HCEC 1CT (cell line): ENCODE data around the gene EXT2.

ENCODE experiments used
- DNase-seq: peaks from one replicate; pipeline ENCODE4 v3.0.0-alpha.2; 2017

The EXT2 gene

GRCh38 chr11:44208976-44209603, 113.6 kb downstream of the EXT2 start:
- DNase-seq: peak; percentile 18

DNA sequence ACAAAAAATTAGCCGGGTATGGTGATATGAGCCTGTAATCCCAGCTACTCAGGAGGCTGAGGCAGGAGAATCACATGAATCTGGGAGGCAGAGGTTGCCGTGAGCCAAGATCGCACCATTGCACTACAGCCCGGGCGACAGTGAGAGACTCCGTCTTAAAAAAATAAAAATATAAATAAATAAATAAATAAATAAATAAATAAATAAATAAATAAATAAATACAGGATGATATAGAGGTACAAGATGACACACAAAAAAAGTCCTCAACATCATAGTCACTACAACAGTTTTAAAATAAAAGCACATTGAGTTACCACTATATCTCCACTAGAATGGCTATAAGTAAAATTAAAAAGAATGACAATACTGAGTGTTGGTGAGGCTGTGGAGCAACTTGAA, 116.7 kb downstream of the EXT2 start:
- no peak for DNase-seq

DNA sequence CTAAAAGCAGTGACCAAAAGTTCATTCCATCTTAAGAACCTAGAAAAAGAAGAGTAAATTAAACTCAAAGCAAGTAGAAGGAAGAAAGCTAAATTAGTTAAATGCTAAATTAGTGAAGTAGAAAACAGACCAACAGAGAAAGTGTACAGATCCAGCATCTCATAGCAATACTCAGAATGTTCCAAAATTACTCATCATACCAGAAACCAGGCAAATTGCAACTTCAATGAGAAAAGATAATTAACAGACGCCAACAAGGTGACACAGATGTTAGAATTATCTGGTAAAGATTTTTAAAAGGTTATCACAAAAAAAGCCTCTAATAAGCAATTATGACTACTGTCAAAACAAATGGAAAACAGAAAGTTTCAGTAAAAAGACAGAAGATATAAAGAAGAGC, 117.7 kb downstream of the EXT2 start:
- no peak for DNase-seq

DNA sequence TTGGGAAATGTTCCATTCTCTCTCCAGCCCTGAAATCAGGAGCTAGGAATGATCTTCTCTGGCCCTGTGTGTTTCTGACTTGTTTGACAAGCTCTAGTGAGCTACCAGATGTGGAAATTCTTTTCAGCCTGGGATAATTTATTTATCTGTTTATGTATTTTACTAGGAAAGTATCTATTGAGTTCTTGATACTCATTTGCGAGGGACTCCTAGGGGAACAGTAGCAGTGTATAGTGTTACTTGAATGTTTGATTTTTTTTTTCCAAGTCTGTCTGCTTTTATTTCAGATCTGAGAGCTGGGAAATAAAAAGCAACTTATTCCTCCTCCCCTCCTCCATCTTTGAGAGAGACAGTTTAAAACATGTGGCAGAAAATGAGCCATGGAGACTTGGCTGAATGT, 122.0 kb downstream of the EXT2 start:
- no peak for DNase-seq

- DNase-seq: no peak
Measured at GRCh38 chr11:44219830-44220796, 124.6 kb downstream of the EXT2 start.

DNA sequence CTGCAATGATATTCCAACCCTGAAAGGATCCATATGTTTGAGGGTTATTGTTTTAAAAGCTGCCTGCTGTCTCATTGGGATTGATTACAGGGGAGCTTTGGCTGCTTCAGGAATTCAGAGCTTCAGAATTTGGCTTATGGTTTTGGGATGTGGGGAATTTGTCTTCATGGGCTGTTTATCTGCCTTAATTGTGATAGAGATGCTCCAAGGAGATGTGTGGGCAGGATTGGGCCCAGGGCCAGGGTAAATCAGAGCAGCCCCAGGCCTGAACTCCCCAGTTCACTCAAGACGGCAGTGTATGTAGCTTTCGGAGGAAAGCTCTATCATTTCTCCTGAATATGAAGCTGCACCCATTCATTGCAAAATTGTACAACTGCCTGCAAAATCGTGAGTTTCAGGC, 126.0 kb downstream of the EXT2 start:
- DNase-seq: no peak

DNA sequence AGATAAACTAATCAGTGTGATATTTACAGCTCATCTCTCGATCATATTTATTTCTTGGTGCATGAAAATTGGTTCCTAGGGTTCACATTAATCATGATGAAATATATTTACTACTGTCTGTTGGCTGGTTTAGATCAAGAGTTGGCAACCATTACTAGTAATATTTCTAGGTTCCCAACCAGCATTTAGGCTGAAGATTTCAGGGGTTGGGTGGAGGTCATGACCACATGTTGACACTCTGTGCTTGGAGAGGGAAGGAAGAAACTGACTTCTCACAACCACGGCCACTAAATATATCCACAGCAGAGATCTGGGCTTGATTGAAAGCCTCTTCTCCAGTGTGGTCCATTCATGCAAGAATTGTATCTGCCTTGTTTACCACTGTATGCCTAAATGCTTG, 126.5 kb downstream of the EXT2 start:
- DNase-seq: no peak

GRCh38 chr11:44223238-44223637, 127.8 kb downstream of the EXT2 start:
- peak; percentile 42 for DNase-seq

- DNase-seq: no peak
Measured at GRCh38 chr11:44224867-44225501, 129.5 kb downstream of the EXT2 start.

- DNase-seq: no peak
Measured at GRCh38 chr11:44226490-44226889, 131.0 kb downstream of the EXT2 start.

DNA sequence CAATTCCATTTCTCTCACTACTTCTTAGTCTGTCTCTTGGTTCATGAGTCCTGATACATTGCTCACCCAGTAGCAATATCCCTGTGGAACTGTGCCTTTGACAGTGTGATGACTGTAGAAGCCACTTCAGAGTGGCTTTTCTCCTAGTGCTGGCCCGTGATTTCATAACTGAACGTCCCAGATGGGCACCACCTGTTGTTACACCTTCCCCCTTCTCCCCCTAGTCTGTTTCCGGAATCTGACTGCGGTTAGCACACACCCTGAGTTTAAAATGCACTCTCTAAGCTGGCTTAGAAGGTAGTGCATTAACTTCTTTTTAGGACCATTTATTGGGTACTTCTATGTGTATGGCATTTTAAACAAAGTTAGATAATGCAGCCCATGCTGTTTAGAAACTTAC, 131.5 kb downstream of the EXT2 start:
- no peak for DNase-seq

DNA sequence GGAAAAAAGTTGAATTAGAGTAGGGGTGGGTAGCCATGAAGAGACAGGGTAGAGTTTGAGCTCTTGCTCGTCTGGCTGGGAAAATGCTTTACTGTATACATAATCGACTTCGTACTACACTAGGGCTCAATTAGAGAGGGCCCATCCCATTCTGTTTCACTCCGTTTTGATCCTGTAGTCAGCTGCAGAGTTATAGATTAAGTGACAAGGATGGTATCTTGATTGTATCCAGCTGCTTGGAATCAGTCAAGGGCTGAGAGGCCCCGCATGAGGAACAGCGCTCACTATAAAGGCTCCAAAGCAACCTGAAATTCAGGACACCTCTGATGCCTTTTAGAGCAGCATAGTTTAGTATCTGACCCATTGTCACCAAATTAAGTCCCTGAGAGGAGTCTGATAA, 132.9 kb downstream of the EXT2 start:
- DNase-seq: no peak

DNA sequence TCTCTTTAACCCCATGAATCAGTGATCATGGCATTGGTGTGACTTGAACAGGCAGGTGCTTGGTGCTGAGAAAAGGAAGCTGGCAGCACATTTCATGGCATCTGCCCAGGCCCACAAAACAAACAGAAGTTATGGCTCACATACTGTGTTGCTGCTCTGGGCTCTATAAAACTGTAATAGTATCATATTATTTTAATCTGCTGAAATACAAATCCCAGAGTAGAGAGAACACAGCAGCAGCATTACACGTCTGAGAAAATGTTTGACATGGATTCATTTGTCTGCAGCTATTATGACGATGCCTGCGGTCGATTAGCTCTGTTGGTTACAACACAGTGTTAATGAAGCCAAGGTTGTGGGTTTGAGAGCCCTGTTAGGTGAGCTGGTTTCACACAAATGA, 133.6 kb downstream of the EXT2 start:
- DNase-seq: no peak

DNA sequence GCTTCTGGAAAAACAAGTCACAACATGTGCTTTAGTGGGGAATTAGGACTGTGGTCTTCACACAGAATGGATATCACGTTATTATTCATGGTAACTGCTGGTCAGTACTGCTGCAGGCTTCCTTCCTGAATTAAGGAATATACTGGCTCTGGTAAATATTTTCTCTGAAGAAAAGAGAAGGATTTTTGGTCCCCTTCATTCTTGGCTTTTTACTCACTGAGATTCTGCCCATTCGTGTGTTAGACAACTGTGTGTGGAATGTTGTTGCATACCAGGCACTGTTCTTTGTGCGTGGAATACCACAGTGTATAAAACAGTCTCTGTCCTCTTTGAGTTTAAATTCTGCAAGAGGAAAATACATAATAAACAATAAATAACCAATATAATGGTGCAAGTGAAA, 134.1 kb downstream of the EXT2 start:
- no peak for DNase-seq

DNA sequence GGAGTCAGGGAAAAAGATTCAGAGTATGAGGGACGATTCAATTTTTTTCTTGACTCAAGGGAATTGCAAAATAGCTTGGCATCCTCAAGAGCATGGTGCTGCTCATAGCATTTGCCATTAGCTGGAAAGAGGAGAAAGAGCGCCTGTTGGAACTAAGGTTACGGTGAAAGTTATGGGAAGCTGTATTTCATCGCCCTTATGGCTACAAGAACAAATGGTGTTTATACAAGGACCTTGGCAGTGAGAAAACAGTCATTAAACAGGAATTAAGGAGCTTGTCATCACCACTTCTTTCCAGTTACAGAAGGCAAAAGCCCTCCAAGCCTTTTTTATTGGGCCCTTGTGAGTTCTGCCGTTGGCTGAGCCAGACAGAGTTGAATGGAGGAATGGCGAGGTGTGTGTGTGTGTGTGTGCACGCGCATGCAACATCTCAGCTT, 140.3 kb downstream of the EXT2 start:
- DNase-seq: no peak

- DNase-seq: no peak
Measured at GRCh38 chr11:44236296-44236695, 140.8 kb downstream of the EXT2 start.

- DNase-seq: no peak
Measured at GRCh38 chr11:44237156-44237555, 141.7 kb downstream of the EXT2 start.

- no peak for DNase-seq
Measured at GRCh38 chr11:44241851-44242250, 146.4 kb downstream of the EXT2 start.

GRCh38 chr11:44243086-44243485, 147.6 kb downstream of the EXT2 start:
- DNase-seq: no peak

DNA sequence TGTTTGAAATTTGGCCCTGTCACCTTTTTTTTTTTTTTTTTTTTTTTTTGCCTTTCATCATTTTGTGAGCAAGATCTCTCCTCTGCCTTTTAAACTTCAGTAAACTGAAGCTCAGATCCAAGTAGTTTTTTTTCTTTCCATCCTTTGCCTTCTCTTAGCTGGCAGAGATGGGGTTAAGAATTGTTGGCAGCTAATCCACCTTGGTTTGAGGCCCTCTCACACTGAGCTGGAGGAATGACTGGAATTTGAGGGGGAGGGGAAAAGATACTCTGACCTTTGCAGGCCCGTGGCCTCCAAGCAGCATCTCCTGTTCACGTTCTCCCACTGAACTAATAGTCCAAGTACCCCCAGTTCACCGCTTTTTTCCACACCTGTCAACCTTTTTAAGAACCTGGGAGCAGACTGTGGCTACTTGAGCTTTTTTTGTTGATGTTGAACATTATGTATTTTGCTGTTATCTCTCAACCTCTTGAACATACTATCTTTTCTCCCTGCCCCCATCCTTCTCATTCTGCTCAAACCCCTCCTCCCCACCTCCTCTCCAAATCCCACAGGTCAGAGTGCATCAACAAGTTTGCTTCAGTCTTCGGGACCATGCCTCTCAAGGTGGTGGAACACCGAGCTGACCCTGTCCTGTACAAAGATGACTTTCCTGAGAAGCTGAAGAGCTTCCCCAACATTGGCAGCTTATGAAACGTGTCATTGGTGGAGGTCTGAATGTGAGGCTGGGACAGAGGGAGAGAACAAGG, 148.3 kb downstream of the EXT2 start:
- peak; percentile 46 for DNase-seq

- no peak for DNase-seq
Measured at GRCh38 chr11:44244639-44245310, 149.3 kb downstream of the EXT2 start.

GRCh38 chr11:44246726-44247125, 151.2 kb downstream of the EXT2 start:
- DNase-seq: no peak

DNA sequence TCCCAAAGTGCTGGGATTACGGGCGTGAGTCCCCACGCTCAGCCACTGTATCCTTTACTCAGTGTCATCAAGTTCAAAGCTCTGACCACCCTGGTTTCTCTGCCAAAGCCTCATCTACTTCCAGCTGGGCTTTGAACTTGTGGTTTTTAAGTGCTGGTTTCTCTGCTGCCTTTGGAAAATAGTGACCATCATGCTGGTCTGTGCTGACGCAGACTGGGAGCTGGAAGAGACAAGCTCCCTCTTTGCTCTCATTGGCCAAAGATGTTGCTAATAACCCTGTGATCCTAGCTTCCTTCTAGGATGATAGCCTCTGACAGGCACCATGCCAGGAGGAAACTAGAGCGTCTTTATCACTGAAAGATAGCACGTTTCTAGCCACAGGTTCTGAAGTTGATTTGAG, 152.0 kb downstream of the EXT2 start:
- no peak for DNase-seq
